GM18508 (cell line): ENCODE data around the gene SLC35E4.
"Not testable (repeated sequence)": the region's sequence is repeated elsewhere in the genome, so short reads cannot be mapped to it uniquely, and the experiment has no call there.

Source experiments
- ATAC-seq: cut with Tn5 transposase; IDR thresholded peaks from one replicate; pipeline ENCODE4 v1.9.1; 2021; ENCODE audit warnings: moderate number of reproducible peaks; ENCODE audit not compliant: insufficient read depth, unreplicated experiment

Gene SLC35E4

GRCh38 chr22:30648825-30649224 lies 13.2 kb downstream of the SLC35E4 start:
- ATAC-seq = no peak

DNA sequence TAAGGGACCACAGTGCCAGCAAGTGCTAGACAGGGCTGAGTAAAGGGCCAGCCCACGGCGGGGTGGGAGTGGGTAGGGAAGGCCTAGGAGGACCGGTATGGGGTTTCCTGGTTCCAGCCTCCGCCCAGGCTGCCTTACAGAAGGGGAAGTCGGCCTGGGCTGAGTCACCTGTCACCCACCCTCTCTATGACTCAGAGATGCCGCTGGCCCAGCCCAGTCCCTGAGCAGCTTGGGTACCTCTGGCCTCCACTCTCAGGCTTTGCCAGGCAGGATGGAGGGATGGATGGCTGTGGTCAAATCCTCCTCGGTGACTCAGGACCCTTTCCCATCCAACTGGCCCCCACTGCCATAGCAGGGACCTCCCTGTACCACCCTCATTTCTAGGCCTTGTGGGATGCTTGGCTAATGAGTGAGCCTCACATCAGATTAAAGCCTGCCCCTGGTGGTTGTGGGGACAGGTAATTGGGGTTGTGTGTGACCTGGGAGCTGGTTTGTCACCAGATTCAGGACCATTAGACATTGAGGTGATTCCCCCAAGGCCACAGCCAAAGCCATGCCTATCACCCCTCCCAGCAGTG lies 13.9 kb downstream of the SLC35E4 start:
- no peak for ATAC-seq

- no peak for ATAC-seq
Observed at GRCh38 chr22:30650508-30651116, 15.0 kb downstream of the SLC35E4 start.

DNA sequence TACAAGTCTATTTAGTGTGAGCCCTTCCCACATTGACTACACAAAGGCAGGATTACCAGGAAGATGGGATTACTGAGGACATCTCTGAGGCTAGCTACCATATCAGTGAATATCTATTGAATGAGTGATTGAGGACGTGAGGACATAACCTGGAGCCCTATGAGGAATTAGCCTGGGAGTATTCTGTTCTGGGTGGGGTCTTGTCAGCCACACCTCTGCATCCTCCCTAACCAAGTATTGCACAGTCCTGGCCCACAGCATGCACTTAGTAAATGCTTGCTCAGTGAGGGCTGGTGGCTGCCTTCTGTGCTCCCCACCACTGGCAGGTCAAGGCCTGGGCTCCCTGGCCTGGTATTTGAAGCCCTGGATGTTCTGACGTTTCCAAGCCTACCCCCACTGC lies 17.3 kb downstream of the SLC35E4 start:
- ATAC-seq = no peak

- no peak for ATAC-seq
Observed at GRCh38 chr22:30654361-30654760, 18.8 kb downstream of the SLC35E4 start.

- ATAC-seq = no peak
Observed at GRCh38 chr22:30655532-30655931, 20.0 kb downstream of the SLC35E4 start.

- no peak for ATAC-seq
Observed at GRCh38 chr22:30662040-30662439, 26.5 kb downstream of the SLC35E4 start.

GRCh38 chr22:30664798-30665197 lies 29.2 kb downstream of the SLC35E4 start:
- no peak for ATAC-seq

- no peak for ATAC-seq
Observed at GRCh38 chr22:30665266-30665665, 29.7 kb downstream of the SLC35E4 start.

DNA sequence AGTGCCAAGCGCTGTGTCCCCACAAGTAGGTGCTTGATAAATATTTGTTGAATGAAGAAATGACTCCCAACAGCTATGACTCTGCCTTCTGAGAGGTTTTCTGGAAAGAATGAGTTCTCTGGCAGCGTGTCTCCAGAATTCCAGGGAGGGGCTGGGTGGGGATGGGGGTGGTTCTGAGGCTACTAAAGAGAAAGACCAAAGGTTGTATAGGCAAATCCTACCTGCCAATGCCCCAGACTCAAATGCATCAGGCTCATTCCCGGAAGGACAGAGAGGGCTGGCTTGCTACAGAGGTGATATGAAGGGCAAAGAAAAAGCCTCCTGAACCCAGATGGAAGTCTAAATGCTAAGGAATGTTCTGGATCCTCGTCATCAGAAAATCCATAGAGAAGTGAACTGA lies 30.2 kb downstream of the SLC35E4 start:
- no peak for ATAC-seq

DNA sequence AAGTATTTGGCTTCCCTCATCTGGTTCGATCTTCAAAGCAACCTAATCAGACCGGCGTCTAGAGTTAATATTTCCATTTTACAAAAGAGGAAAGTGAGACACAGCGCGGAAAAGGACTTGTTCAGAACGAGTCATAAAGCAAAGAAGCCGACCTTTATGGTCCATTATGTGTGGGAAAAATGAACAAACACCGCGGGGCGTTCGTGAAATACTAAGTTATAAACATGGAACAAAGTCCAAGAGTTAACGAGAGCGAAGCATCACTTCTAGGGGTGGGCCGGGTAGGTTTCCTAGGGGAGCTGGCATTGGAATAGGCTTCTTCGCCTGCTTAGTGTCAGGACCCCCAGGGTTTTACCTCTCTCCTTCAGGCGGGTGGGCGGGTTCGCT lies 31.5 kb downstream of the SLC35E4 start:
- no peak for ATAC-seq

DNA sequence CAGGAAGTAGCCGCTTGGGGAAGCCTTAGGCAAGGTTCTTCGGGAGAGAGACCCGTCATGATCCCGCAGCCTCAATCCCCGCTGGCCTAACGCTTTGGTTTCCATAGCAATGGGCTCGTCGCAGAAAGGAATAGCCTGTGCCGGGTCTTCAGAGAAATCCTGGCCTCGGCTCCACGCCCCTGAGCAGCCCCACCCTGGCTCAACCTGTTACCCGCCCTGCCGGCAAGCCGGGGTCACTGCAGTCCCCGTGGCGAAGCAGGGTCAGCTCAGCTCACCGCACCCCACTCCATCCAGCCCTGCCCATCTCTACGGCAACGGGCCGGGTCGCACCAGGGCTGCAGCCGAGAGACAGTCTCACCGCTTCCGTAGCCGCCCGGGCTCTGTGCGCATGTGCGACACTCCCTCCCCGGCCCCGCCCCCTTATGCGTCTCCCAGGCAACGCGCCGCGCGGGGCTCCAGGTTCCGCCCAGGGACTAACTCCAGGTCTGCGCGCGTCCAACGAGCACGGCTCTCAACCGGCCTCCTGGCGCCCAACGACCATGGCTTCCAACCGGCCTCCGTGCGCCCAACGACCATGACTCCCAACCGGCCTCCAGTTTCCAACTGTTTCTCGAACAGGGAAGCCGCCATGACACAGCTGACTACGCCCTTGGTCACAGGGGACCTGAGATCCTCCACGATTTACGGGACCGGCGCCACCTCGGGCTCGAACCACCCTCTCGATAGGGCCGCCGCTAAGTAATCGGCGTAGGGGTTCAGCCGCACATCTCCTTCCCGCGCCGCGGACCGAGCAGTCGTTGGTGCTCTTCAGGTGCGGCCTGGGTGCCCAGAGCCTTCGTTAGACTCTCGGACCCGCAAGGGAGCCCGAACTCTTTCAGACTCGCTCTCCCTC lies 32.2 kb downstream of the SLC35E4 start, which contains the start of gene DUSP18:
Gene DUSP18 (minus strand): TSS at position 382 of the 892 bp plus-strand sequence. CDS start 3,872 bp downstream, outside the sequence.
- ATAC-seq = peak; percentile 52

- ATAC-seq = no peak
Observed at GRCh38 chr22:30668386-30668710, 32.8 kb downstream of the SLC35E4 start.

DNA sequence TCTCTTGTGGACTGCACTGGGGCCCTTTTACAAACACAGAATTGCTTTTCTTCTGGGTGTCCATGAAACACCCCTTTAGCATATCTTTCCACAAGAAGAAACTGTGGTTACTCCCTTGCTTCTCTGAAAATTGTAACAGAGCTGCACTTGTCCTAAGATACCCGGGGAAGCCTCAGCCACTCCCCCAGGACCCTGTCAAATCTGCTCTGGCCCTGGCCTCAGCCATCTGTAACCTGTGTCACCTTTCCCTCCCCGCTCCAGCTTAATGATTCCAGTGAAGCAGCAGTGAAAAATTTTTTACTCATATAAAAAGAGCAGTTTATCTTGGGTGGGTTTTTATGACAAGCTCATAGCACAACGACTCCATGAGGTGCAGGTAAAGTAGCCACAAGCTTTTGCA lies 35.5 kb downstream of the SLC35E4 start:
- no peak for ATAC-seq

DNA sequence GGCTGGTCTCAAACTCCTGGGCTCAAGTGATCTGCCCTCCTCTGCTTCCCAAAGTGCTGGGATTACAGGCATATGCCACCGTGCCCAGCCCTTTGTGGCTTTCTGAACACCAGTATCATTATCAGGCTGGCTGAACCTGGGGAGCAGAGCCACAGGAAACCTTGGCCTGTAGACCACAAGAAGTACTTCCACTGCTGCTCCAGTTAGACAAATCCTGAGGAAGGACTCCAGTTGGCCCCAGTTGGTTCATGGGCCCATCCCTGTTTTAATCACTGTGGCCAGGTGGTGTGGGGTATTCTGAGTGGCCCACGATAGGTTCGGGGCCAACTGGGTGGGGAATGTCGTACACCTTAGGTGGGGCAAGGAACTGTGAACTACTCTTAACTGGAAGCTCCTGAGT lies 37.6 kb downstream of the SLC35E4 start:
- ATAC-seq = no peak

GRCh38 chr22:30674482-30674881 lies 38.9 kb downstream of the SLC35E4 start:
- ATAC-seq = no peak

DNA sequence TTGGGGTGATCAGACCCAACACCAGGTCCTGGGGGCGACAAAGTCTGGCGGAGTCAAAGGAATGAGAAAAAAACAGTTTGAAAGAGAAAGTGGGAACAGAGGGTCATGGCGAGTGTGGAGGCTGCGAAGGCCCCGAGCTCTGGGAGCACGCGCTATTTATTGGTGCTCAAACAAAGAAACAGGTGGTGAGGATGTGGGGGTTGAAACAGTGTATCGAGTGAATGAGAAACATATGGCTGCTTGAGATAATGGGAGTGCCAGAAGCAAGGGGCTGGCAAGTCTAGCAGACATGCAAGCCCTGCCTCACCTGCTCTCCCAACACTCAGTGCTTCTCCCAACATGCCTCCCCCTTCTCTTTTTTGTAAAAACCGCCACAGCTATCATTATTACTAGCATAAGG lies 39.9 kb downstream of the SLC35E4 start:
- ATAC-seq = no peak

GRCh38 chr22:30676565-30676964 lies 41.0 kb downstream of the SLC35E4 start:
- not testable (repeated sequence) for ATAC-seq

GRCh38 chr22:30679895-30680690 lies 44.5 kb downstream of the SLC35E4 start:
- not testable (repeated sequence) for ATAC-seq

DNA sequence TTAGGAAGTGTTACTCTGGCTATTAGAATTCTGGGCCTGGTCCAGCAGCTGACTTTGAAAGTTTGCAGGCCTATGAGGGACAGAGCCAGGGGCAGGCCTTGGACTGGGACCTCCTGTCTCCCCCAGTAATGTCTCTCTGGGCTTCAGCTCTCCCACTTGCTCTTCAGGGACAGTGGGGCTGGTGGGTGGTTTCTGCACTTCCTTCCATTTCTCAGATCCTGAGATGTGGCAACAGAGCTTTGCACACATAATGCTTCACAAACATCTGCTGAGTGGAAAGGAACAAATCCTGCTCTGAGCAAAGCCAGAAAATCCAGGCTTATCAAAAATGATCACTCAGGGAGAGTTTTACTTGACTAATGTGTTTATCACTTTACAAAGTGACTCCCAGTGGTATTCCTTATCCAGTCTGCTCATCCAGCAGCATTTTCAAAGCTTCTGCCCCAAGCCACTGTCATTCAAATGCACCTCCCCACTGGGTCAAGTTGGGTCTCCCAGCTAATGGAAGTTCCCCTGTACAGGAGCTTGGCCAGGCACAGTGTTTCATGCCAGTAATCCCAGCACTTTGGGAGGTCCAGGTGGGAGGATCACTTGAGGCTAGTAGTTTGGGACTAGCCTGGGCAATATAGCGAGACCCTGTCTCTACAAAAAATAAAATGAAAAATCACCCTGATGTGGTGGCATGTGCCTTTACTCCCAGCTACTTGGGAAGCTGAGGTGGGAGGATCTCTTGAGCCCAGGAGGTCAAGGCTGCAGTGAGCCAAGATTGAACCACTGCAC lies 45.6 kb downstream of the SLC35E4 start:
- no peak for ATAC-seq
